GM21423 (cell line): ENCODE data around the gene SGCD.

Experiments
- ATAC-seq: cut with Tn5 transposase; IDR thresholded peaks from one replicate; pipeline ENCODE4 v1.9.1; 2021; ENCODE audit warnings: mild to moderate bottlenecking, moderate library complexity; ENCODE audit not compliant: unreplicated experiment

Gene SGCD

DNA sequence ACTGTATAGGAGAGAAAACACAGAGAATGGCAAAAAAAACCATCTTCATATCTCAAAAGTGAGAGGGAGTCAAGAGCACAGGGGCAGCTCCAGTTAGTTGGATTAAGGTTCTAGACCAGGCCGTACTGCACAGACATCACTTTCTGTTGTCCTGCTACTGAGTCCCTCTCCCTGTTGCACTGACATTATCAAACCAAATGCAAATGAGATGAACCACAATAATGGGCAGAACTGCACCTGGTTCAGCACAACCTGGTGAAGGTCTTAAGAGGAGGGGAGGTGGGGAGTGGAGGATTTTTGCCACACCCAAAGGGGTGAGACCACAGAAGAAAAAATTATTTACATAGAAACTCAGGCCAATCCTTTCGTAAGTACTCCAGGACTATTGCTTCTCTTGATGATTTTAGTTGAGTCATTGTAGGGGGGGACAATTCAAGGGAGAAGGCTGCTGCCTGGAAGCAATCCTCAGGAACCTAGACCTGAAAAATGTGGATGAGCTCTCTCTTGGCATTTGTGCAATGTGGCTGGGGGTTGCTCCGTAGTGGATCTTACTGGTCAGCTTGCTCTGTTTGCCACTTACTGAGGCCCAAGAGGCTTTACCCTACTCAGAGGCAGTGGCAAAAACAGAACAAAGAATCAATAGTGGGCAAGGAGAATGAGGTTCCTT lies 428.6 kb downstream of the SGCD start:
- ATAC-seq: no peak

DNA sequence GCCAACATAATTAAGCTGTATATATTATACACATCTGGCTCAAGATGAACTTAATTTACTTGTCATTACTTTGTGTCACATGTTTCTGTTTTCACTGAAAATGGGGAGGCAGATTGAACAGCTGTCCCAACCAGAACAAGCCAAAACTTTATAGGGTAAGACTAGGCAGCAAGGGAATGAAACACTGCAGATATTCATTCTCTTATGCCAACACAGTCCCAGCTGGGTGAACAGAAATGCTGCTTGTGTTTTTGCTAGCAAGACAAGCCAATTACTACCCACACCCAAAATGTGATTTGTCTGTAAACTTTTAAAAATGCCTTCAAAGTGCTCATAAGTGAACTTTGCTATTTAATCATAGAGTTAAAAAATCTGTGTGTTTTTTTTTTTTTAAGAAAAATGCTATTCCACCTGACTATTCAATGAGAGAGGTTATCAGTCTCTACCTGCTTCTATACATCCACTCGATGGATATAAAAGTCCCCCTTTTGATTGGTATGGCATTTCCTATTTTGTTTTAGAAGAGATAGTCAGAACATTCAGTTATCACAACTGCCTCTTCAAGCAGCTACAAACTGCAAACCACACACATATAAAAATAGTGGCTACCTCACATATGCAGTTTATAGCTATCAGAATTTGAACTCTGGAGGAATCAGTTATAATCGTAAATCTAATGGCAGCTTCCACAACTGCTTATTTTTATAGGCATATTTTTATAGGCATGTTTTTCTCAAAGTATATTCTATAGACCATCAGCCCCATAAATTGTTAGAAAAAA lies 431.2 kb downstream of the SGCD start:
- no peak for ATAC-seq

DNA sequence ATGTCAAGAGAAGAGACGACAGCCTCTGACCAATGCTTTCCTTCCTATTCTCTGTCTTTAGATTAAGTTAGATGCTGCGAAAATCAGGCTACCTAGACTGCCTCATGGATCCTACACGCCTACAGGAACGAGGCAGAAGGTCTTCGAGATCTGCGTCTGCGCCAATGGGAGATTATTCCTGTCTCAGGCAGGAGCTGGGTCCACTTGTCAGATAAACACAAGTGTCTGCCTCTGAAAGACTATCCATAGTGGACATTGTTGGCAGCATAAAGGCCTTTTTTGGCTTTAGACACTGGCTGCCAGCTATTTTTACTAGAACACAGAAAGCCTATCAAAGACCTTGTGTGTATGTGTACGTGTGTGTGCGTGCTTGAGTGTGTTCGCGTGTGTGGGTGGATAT lies 432.2 kb downstream of the SGCD start:
- no peak for ATAC-seq

DNA sequence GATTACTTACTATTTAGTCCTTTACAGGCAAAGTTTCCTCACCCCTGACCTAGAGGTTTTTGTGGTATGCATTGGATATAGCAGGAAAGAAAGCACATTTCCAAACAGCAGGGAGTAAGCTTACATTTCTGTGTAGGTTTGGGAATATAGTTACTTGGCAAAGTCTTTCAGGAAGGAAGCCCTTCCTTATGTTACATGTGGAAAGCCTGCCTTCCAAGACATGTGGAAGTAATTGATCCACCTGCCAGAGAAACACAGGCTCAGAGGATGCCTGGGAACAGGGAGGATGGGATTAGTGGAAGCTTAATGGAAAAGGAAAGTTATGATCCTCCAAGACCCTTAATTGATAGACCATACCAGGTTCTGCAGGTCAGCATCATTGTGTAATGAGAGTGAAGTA lies 435.8 kb downstream of the SGCD start:
- no peak for ATAC-seq

- ATAC-seq: no peak
These were observed 437.4 kb downstream of the SGCD start for GRCh38 chr5:156764176-156764971.

GRCh38 chr5:156774273-156774672 lies 447.3 kb downstream of the SGCD start:
- no peak for ATAC-seq

GRCh38 chr5:156778139-156778706 lies 451.3 kb downstream of the SGCD start:
- no peak for ATAC-seq

- no peak for ATAC-seq
These were observed 451.8 kb downstream of the SGCD start for GRCh38 chr5:156778752-156779151.

DNA sequence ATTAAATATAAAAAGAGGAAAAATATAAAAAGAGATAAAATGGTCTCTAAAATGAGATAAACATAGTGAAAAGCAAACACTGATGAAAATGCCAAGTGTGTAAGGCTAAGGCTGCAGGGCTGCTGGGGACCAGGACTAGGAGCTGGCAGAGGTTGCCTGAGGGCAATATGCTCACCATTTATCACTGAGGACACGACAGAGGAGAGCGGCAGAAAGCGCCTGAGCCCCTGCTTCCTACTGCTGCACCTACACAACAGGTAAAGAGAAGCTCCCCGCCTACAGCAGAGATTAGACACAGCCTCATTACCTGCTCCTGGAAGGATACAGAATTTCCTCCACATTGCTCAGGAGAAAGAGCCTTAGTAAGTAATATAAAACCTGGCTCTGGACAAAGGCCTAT lies 452.5 kb downstream of the SGCD start:
- ATAC-seq: no peak

DNA sequence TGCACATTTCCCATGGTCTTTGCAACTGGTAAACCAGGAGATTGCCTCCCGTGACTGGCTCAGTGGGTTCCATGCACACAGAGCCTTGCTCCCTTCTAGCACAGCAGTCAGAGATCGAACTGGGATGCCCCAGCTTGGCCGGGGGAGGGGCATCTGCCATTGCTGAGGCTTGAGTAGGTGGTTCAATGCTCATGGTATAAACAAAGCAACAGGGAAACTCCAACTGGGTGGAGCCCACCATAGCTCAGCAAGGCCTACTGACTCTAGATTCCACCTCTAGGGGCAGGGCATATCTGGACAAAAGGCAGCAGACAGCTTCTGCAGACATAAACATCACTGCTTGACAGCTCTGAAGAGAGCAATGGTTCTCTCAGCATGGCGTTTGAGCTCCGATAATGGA lies 456.1 kb downstream of the SGCD start:
- no peak for ATAC-seq

DNA sequence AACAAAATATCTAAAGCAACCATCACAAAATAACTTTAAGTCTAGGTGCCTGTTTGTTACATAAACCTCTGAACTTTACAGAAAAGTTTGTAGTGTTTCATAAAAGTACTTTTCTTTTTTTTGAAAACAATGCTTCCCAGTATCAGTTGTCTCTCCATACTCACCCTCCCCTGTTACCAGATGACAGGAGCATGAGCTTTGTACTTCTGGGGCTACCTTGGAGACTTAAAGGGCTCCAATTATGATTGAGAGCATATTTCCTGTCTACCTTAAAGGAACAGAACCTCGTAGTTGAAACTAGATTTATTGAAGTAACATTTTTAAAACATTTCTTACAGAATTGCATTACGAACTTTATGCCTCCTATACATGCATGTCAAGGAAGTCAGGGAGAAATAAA lies 467.7 kb downstream of the SGCD start:
- ATAC-seq: no peak

DNA sequence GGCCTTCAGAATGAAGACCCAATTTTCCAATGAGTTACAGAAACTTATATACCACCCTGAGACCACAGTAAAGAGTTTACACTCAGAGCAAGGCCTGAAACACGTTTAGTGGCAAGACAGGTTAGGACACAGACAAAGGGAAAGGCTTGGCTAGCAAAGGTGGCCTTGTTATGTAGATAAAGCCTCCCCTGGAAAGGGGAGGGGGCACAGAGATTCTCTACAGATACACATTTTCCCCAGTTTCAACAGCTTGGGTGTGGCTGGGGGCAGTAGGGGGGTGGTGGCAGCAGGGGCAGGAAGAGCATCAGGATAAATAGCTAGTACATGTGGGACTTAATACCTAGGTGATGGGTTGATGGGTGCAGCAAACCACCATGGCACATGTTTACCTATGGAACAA lies 471.2 kb downstream of the SGCD start:
- no peak for ATAC-seq

DNA sequence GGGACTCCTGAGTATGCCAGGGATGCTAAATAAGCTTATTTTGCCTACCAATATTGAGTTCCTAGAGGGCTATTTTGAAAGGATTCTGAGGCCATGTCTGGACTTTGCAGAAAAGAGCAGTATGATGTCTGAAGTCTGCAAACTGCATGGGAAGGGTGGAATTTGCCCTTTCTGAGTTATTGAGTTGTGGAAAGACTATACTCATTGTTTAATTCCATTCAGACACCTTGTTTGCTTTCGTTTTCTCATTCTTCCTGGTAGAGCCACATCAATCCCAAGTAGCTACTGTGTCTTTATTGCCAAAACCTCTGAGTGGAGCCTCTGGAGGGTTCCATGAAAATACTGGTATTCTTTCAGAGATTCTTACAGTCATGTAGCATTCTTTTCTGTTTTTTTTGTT lies 472.2 kb downstream of the SGCD start:
- ATAC-seq: no peak

GRCh38 chr5:156800929-156801328 lies 474.0 kb downstream of the SGCD start:
- ATAC-seq: no peak

GRCh38 chr5:156802501-156802900 lies 475.5 kb downstream of the SGCD start:
- ATAC-seq: no peak

GRCh38 chr5:156803404-156803803 lies 476.4 kb downstream of the SGCD start:
- no peak for ATAC-seq

DNA sequence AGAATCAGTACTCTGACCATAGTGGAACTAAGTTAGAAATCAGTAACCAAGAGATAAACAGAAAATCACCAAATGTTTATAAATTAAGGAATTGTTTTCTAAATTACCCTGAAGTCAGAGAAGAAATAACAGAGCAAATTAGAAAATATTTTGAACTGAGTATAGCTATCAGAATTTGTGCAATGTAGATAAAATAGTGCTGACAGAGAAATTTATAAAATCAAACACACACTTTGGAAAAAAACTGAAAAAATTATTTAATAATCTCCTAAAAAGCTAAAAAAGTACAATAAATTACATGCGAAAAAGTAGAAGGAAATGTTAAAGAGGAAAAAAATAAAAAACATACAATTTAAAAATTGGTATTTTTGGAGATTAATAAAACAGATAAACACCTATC lies 486.0 kb downstream of the SGCD start:
- no peak for ATAC-seq

DNA sequence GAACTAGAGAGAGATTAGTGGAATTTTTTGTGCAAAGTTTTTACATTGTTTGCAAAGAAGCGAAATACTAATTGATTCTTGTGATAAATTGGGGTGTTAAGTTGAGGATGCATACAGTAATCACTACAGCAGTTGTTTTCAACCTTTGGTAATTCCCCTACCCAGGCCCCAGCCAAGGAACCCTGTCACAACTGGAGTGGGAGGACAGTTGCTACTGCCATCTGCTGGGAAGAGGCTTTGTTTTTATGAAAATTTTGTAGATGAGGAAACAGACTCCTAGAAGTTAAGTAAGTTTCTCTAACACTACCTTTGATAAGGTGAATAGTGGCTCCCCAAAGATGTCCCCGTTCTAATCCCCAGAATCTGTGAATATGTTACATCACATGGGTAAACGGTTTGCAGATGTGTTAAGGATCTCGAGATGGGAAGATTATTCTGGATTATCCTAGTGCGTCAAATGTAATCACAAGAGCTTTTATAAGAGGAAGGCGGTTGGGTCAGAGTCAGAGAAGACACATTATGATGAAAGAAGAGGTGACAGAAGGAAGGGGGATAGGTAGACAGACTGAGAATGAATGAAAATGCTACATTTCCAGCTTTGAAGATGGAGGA lies 489.1 kb downstream of the SGCD start:
- peak; percentile 67 for ATAC-seq
